ENCODE data around the gene PKP4.

Gene PKP4

DNA sequence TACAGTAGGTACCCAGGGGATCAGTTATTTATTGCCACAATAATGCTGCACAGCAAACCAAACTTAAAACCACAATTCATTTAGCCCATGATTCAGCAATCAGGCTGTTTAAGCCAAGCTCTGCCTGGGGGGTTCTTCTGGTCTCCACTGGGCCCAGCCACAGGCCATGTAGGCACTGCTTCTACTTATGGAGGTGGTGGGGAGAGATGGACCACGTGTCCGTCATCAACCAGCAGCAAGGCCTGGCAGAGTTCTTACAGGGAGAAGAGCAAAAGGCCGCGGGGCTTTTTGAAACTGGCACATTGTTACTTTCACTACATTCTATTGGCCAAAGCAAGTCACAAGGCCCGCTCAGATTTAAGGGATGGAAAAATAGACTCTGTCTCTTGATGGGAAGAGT is 262.1 kb downstream of the PKP4 start:
- DNase-seq (ENCODE audit: low spot score): no peak

DNA sequence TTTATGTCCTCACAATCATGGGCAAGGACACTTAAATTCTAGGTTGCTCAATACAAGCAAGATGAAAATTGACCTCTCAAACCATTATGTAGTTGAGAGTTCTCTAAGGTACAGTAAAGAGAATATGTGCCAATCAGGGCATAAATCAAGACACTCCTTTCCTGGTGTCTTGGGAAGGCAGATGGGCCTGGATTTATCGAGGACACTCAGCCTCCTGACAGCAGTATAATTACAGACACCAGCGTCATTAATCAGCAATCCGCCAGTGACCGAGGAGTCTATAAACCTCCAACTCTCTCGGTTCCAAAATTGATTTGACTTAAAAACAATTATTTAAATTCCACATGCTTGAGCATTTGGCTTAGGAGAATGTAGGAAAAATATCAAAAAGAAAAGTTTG is 262.7 kb downstream of the PKP4 start:
- no peak for DNase-seq (ENCODE audit: low spot score)

DNA sequence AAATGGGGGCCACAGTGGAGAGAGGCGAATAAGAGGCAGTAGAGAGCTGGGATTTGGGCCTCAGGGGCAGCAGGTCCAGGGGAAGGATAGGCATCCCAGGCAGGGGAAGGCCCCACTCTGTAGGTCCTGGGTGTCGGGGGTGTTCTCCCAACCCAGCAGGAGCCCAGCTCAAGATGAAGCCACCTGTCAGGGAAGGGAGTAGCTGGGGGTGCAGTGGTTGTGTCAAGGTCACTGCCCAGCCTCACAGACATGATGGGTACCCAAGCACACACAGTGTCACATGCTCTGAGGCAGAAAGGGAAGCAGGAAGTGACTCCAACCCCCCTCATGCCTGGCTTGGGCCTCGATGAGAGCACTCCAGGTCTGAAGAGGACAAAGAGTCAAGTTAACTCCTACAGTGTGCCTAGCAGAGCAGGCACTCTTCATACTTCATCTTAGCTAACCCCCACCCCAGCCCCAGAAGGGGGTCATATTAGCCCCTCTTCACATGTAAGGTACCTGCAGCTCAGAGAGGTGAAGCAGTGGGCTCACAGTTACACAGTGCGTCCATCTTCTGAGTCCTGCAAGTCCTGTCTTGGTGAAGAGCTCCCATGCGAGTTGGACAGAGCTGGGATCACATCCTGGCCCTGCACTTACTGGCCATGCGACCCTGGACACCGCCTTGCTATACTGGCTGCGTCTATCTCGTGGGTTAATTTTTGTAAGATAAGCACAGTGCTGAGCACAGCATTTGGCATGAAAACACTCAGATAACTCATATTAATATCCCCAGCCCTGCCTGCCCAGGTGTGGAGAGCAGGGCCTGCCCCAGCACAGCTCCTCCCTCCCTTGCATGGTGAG is 265.7 kb downstream of the PKP4 start:
- no peak for DNase-seq (ENCODE audit: low spot score)

DNA sequence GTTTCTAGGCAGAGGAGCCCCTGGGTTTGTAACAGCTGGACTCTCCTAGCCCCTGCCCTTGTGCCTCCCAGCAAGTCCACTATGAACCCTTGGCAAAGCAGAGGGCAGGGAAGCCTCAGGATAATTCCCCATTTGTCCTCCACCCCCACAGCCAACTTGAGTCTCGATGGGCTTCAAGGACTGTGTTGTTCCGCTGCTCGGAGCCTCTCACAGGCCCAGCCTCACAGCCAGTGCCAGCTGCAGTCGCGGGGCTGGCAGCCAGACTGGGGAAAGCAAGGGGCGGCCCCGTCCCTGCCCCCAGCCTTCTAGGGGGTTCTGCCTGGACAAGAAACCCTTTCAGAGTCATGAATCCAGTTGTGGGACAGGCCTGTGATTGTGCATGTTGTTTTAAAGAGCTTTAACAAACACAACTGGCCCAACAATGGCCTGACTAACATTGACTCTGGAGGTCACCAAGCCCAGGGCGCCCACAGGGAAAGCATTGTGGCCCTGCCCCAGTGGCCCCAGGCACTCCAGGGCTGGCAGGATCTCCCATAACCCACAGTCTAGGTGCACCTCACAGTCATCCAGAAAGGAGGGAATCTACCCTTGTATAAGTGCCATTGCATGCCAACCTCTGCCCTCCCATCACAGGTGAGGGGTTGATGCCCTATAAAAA is 266.6 kb downstream of the PKP4 start:
- DNase-seq (ENCODE audit: low spot score): no peak

DNA sequence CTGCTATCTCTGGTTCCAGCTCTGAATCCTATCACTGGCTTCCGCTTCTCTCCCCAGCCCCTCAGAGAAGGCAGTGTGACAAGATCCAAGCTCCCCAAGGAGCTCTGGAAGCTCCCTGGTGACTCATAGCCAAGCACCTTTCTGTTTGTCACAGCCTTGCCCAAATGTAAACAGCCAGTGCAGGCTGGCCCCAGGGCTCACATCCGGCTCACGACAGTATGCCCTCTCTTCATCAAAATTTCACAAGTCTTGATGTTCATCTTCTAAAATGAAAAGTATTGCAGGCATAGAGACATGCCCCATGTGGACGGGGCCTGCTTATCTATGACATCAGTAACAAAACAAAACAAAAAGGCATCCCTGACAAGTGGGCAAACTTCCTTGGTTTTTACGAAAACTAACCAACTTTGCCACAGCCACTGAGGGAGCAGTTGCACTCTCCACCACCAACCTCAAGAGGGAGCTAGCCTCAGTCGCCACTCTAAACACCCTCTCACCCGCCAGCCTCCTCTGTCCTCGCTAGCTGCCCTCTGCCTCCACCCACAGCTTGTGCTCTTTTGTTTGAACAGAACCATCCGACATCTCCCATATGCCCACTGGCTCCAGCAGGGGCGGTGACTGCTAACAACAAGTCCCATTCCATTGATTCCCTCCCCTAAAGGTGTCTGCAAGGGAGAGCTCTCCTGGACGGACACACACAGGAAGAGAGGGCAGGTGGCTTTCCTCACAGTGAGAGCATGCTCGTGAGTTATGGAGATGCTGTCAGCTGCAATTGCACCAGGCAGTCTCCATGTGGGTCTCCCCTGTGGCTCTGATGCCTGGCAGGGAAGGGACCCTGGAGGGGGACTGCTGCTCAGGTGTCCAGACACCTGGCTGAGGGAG is 267.4 kb downstream of the PKP4 start:
- no peak for DNase-seq (ENCODE audit: low spot score)

DNA sequence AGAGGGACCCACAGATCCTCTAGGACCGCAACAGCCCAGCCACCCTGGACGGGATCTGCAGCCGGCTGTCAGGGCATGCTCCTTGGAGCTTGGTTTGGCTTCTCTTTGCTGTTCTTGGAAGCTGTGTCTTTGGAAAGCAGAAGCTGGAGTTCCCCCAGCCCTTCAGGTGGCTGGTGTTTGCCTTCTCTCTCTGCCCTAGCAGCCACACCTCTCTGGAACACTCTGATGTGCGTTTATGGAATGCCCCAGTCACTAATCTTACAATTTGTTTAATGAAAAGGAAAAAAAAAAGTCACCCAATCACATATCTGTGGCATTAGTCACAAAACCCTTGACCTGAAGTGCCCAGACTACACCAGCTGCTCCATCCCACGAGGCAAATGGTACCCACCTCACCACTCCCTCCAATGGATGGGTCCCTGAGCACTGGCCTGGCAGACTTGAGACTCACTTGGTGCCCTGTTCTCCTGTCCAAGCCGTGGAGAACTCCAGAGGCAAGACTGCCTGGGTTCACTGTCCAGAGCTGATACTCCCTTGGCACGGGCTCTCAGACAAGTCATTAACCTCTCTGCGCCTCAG is 268.1 kb downstream of the PKP4 start:
- no peak for DNase-seq (ENCODE audit: low spot score)

DNA sequence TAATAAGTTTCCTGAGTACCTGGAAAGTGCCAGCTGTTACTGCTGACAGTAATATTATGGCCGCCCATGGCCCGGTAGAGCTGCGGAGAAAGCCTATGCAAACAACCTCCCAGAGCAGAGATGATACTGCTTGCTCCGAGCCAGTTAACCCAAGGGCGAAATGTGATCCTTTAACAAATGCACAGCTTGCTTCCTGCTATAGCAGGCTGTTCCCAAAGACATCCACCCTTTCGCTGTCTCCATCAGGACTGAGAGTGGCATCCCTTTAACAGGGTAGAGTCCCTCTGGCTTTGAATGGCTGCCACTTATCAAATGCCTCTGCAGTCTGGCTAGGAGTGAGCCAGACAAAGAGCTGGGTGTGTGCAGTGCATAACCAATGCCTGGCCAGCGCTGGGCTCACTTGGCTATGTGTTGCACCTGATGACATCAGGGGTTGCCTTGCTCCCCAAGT is 268.7 kb downstream of the PKP4 start:
- DNase-seq (ENCODE audit: low spot score): no peak

DNA sequence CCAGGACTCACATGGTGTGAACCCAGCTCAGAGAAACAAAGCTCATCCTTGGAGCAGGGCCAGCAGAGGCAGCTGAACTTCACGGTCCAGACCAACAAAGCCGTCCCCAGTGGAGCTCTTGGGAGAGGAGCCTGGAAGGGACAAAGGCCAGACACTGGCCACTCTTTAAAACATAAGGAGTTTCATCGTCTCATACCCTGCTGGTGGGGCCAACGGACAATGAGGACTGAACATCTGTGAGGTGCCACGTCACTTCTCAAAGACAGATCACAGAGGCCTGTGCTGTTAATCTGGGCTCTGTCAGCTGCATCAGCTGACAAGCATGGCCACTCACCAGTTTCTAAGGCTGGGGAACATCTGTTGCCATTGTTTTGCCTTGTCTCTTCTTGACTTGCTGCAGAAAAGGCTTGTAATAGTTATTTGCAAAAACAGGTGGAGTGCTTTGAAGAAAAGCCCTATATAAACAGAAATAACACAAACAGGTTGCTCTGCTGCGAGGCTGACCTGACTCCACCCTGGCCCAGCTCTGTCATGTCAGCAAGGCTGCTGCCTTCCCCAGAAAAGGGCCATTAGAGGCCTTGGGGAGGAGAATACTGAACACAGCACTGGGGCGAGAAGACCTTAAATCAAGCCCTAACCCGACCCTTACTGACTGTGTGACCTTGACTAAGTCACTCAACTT is 270.3 kb downstream of the PKP4 start:
- DNase-seq (ENCODE audit: low spot score): no peak

DNA sequence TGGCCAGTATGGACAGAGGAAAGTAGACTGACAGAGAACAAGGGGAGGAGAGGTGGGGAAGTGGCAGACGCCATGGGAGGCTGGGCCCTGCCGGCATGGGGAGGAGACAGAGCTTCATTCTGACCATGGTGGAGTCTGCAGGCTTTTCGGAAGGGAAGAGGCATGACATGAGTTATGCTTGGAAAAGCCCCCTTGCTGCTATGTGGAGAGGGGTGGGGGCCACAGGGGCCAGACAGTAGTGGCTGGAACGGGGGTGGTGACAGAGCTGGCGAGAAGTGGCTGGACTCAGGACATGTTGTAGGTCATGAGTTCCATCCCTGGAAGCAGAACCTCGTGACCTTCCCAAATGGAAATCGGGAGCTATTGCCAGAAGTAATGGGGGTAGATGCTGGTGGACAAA is 271.7 kb downstream of the PKP4 start:
- no peak for DNase-seq (ENCODE audit: low spot score)

DNA sequence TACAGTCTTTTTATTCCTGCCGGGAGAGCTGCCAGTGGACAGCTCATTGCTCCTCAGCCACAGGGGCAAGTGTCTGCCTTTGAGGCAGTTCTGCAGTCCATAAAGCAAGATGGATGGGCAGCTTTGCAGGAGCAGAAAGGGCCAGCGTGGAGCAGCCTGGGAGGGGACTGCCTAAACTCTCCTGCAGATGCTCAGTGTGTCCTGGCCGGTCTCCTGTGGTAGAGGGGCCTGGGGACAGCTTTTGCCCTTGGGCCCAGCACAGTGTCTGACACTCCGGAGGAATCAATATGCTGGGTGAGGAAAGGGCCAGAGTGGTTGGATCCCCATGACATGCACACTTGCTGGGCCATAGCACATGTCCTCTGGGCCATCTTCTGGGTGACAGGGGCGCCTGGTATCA is 272.7 kb downstream of the PKP4 start:
- no peak for DNase-seq (ENCODE audit: low spot score)

DNA sequence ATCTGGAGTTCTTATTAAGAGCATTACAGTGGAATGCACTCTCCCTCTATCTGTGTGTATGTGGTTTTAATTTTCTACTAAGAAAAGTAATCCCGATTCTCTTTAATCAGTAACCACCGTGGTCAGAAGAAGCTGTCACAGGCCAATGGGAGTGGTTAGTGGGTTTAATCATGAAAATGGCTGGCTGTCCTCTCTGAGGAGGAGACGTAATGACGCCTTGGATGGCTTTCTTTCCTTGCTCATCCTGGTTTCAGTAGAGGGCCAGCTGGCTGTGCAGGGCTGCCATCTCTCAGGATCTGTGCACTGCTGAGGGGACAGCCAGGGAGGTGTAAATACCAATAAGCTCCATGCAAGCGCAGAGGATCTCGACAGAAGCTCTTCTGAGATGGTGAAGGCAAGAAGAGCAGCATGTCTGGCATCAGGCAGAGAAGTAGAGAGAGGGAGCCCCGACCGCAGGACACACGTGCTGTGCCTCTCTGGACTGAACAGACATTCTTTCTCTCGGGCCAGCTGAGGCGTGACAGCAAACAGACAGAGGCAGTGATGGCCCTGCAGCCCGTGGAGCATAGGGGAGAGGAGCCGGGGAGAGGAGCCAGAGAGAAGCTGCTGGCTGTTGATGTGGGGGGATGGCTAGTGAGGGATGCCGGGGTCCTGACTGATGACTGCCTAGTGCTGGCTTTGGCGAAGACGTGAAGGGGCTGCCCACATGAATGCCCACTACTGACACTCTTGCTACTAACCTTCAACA is 273.3 kb downstream of the PKP4 start:
- no peak for DNase-seq (ENCODE audit: low spot score)

DNA sequence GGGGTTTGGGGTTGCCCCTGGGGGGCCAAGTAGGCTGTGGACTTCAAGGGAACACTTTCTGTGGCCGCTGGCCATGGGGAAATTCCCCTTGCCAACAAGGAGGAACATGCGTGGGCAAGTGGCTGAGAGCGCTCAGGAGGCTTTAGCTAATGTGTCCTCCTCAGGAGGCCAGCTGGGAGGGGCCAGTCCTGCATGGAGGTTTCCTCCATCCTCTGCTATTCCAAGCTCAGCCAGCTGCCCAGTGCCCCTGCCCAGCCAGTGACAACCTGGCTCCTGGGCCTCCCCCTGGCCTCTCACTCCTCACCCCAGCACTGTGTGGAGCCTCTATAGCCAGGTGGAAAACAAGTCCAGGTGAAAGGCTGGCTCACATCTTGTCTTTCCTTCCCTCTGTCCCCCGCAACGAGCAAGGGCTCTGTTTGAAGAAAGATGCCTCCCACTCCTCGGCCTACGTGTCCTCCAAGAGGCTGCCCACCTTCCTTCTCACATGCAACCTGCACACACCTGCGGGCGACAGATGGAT is 273.9 kb downstream of the PKP4 start:
- DNase-seq (ENCODE audit: low spot score): no peak

DNA sequence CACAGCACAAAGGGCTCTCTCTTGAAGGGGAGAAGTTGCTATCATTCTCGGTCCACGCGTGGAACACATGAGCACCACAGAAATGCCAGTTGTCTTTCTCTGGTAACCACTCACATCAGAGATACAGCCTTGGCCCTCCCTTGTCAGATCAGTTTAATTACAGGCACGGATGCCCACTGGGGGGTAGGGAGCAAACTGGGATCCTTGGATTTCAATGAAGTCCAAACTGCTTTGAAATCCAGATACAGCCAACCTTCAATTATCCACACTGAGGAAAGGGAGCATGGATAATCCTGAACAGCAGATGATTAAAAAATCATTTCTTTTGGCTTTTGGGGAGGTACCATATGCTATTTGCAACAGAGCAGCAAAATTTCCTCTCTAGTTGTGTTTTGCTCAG is 274.6 kb downstream of the PKP4 start:
- no peak for DNase-seq (ENCODE audit: low spot score)

Data from CD4-positive, alpha-beta T cell treated with Interleukin-2 at 100 ng/mL for 4 hours (primary cell).